Fibroblast of the aortic adventitia (primary cell): ENCODE data around the gene CLCN7. TPM values are rescaled to one million over a fixed set of nuclear protein-coding genes. Genes with fewer than 3 reads are reported as not detected.

Experiments
- DNase-seq: peaks from one replicate; pipeline ENCODE4 v3.0.0-alpha.2; 2010; ENCODE audit warnings: low read depth
- H3K4me3 ChIP-seq: 2 replicates; pipeline ENCODE4 v1.5.1; 2011; ENCODE audit warnings: low read depth, mild to moderate bottlenecking, control low read depth, low read length, moderate library complexity
- total RNA-seq: library from RNA; depleted of rRNA; stranded (reverse); fragments of >200 nt; gene quantifications from 2 replicates; pipeline ENCODE4 v1.2.3, GENCODE V29; 2012; ENCODE audit warnings: low replicate concordance
- TF ChIP-seq, protein P1 (sequence below): IDR thresholded peaks from 2 replicates; pipeline ENCODE4 v1.5.1; 2011; ENCODE audit warnings: mild to moderate bottlenecking, low read length, control low read depth, inconsistent platforms; ENCODE audit not compliant: insufficient read depth

CLCN7 gene
- total RNA-seq, 1 donor, result 64.8 TPM

DNA sequence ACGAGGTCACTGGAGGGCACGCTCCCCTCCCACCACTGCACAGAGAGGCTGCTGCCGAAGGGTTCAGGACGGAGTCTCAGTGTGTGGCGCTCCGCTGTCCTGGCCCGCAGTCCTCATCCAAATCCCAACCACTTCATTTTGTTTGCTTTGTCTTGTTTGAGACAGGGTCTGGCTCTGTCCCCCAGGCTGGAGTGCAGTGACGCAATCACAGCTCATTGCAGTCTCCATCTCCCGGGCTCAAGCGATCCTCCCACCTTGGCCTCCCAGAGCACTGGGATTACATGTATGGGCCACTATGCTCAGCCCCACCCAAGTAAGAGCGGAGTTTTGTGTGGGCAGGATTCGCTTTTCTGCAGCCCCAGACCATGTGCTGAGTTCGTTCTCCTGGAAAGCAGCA, 73.1 kb downstream of the CLCN7 start:
- no peak for DNase-seq
- TF ChIP-seq, protein P1, sequence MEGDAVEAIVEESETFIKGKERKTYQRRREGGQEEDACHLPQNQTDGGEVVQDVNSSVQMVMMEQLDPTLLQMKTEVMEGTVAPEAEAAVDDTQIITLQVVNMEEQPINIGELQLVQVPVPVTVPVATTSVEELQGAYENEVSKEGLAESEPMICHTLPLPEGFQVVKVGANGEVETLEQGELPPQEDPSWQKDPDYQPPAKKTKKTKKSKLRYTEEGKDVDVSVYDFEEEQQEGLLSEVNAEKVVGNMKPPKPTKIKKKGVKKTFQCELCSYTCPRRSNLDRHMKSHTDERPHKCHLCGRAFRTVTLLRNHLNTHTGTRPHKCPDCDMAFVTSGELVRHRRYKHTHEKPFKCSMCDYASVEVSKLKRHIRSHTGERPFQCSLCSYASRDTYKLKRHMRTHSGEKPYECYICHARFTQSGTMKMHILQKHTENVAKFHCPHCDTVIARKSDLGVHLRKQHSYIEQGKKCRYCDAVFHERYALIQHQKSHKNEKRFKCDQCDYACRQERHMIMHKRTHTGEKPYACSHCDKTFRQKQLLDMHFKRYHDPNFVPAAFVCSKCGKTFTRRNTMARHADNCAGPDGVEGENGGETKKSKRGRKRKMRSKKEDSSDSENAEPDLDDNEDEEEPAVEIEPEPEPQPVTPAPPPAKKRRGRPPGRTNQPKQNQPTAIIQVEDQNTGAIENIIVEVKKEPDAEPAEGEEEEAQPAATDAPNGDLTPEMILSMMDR, result no peak
- no peak overlapping the region for H3K4me3 ChIP-seq

DNA sequence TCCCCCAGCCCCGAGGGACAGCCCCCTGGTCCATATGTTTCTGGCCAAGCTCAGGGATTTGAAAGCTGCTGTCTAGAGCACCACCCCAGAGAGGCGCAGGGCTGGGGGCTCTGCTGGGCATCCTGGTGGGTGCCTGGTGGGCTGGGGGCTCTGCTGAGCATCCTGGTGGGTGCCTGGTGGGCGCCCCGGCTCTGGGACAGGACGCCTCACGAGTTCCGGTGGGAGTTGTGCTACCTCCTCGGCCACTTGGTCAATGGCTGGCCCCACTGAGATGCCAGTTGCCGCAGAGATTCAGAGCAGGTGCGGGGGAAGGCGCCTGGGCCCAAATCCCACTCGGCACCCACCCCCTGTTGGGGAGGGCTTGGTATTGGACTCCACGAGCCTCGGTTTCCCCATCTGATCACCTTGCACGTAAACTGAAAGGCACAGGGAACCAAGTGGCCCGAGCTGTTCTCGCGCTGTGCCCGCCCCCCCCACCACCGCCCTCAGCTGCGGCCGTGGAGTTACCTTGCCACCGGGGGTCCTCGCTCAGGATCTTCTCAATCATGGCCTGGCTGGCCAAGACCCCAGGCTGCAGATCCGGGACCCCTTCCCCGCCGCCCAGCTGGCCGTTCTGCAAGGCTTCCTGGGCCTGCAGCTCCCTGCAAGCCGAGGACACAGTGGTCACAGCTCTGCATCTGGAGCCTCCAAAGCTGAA, 73.6 kb downstream of the CLCN7 start:
- no peak for DNase-seq
- TF ChIP-seq, protein P1, result no peak
- no peak overlapping the region for H3K4me3 ChIP-seq

DNA sequence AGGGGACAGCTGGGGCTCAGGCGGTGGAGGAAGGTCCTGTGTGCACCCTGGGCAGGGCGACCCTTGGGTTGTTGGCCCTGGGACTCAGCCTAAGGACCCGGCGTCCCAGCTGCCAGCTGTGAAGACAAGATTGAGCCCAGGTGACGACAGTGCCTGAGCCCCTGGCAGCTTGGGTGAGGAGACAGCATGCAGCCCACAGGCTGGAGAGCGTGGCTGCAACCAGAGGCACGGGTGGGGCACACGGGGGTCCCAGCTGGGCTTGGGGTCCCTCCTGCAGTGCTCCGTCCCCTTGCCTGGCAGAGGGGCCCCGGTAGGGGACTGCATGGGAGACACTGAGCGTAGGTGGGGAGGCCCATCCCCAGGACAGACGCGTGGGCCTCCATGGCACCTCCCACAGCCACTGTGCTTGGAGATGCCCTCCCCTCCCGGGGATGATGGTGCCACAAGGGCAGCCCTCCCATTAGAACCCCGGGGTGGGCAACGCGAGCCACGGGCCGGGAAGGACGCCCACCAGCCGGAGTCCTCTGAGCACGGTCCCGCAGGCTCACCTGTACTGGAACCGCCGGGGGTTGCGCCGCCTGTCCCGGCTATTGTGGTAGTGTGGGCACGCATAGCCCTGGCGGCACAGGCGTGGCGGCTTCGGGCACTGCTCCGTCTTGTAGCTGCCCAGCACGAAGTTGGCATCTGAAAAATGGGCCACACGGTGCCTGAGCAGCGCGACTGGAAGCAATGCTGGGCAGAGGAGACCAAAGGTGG, 75.8 kb downstream of the CLCN7 start:
- no peak for DNase-seq
- no peak overlapping the region for H3K4me3 ChIP-seq
- TF ChIP-seq, protein P1, result no peak

DNA sequence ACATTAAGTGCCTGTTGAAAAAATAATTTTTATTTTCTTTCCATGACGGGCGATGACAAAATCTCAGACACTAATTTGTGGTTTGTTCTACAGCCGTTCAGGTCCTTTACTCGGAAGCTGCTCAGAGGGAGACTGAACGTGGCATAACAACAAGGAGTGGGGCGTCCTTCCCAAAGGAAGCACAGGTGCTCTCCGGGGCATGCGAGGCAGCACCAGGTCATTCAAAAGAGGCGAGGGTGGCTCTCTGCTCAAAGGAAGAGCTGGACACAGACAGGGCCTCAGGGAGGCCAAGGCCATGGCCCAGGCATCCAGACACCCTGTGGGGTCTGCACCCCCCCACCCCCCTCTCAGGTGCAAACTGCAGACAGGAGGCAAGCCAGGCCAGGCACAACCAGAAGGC, 76.5 kb downstream of the CLCN7 start:
- no peak overlapping the region for H3K4me3 ChIP-seq
- TF ChIP-seq, protein P1, result no peak
- no peak for DNase-seq

DNA sequence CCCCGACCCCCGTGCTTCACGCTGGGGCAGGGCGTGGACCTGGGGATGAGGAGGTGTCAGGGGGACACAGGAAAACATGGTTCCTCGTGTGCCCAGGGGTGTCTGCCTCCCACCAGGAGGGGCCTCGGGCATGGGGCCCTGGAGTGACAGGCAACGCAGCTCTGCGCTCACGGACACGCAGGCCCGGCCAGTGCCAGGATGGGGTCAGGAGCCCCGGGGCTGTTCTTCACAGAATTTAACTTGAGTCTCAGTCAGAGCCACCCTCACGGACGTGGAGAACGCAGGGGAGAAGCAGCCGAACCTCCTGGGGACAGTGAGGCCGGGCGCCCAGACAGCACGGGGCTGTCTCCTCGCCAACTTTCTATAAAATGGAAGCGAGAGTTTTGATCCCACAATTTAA, 77.0 kb downstream of the CLCN7 start:
- no peak for DNase-seq
- TF ChIP-seq, protein P1, result no peak
- no peak overlapping the region for H3K4me3 ChIP-seq

DNA sequence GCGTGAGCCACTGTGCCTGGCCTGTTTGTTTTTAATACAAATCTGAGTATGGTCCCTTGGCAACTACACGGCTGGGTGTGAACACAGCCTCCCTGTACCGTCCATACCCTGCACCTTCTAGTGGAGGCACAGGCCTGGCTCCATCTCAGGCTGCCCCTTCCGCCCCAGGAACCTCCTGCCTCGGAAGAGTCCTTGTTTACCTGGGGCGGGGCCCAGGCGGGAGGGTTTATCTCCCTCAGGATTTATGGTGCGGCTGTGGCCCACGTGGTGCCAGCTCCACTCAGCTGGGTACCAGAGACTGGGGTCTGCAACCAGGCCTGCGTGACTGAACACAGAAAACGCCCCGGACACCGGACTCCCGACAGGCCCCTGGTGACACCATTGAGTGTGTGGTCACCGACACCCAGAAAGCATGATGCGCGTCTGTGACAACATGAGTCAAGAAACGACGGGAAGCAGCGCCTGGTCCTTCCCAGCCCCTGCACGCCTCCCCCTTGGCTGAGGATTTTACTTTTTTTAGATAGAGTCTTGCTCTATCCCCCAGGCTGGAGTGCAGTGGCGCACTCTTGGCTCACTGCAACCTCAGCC, 79.3 kb downstream of the CLCN7 start:
- no peak overlapping the region for H3K4me3 ChIP-seq
- DNase-seq, result no peak
- TF ChIP-seq, protein P1, result no peak

Other genes starting within 250 kb of the CLCN7 start
- gene TPSG1, start 249.8 kb downstream of the CLCN7 start, total RNA-seq, result not detected in 2 replicates
- not detected in 2 replicates for gene TPSB2, start 244.8 kb downstream of the CLCN7 start, total RNA-seq
- gene TPSAB1, start 234.3 kb downstream of the CLCN7 start, total RNA-seq, result not detected in 2 replicates
- gene TPSD1, start 219.0 kb downstream of the CLCN7 start, total RNA-seq, result not detected in 2 replicates
- 39.8 and 70.3 TPM in 2 replicates for gene UBE2I, start 165.4 kb downstream of the CLCN7 start, total RNA-seq
- 0.09 TPM in 1 of 2 replicates, not detected in the other for gene BAIAP3, start 141.4 kb downstream of the CLCN7 start, total RNA-seq
- gene TSR3, start 123.2 kb downstream of the CLCN7 start, total RNA-seq, result 49.3 and 73.3 TPM in 2 replicates
- gene GNPTG, start 123.1 kb downstream of the CLCN7 start, total RNA-seq, result 36.3 and 80.4 TPM in 2 replicates
- gene UNKL, start 60.3 kb downstream of the CLCN7 start, total RNA-seq, result 11.5 and 15.6 TPM in 2 replicates
- 10.3 and 20.1 TPM in 2 replicates for gene UQCC4, start 54.3 kb downstream of the CLCN7 start, total RNA-seq
- not detected in 2 replicates for gene PERCC1, start 44.0 kb downstream of the CLCN7 start, total RNA-seq
- gene CCDC154, start 30.5 kb downstream of the CLCN7 start, total RNA-seq, result 0.36 and 0.41 TPM in 2 replicates
- not detected in 2 replicates for gene PTX4, start 13.9 kb upstream of the CLCN7 start, total RNA-seq
- 23.5 and 29.1 TPM in 2 replicates for gene TELO2, start 18.3 kb upstream of the CLCN7 start, total RNA-seq
- 5.0 and 22.1 TPM in 2 replicates for gene TMEM204, start 58.6 kb upstream of the CLCN7 start, total RNA-seq
- 12.8 and 27.8 TPM in 2 replicates for gene IFT140, start 137.0 kb upstream of the CLCN7 start, total RNA-seq
- 9.9 and 12.1 TPM in 2 replicates for gene CRAMP1, start 137.3 kb upstream of the CLCN7 start, total RNA-seq
- gene JPT2, start 203.3 kb upstream of the CLCN7 start, total RNA-seq, result 8.9 and 45.9 TPM in 2 replicates
- gene MAPK8IP3, start 231.2 kb upstream of the CLCN7 start, total RNA-seq, result 27.3 and 45.8 TPM in 2 replicates